DMS114 treated with DMSO at 0.1 percent for 48 hours (cell line): ENCODE results near the gene NFATC1.

Experiments
- DNase-seq: peaks from one replicate; lab custom pipeline; 2025; ENCODE audit not compliant: unreplicated experiment; lab: John Stamatoyannopoulos, UW

NFATC1 gene

GRCh38 chr18:79506191-79507075, 110.7 kb downstream of the NFATC1 start:
- DNase-seq: no peak

GRCh38 chr18:79507076-79507545, 111.4 kb downstream of the NFATC1 start:
- DNase-seq: no peak

GRCh38 chr18:79507546-79508480, 112.1 kb downstream of the NFATC1 start:
- DNase-seq: no peak

GRCh38 chr18:79508565-79509535, 113.1 kb downstream of the NFATC1 start:
- DNase-seq: no peak

GRCh38 chr18:79509536-79509930, 113.8 kb downstream of the NFATC1 start:
- DNase-seq: no peak

- no peak for DNase-seq
Observed at GRCh38 chr18:79510046-79510685, 114.4 kb downstream of the NFATC1 start.

- no peak for DNase-seq
Observed at GRCh38 chr18:79510731-79511241, 115.1 kb downstream of the NFATC1 start.

GRCh38 chr18:79511271-79511670, 115.5 kb downstream of the NFATC1 start:
- no peak for DNase-seq

GRCh38 chr18:79511671-79512301, 116.1 kb downstream of the NFATC1 start:
- DNase-seq: no peak

GRCh38 chr18:79512461-79513380, 117.0 kb downstream of the NFATC1 start:
- no peak for DNase-seq

- DNase-seq: no peak
Observed at GRCh38 chr18:79513381-79514081, 117.8 kb downstream of the NFATC1 start.

- no peak for DNase-seq
Observed at GRCh38 chr18:79515331-79515730, 119.6 kb downstream of the NFATC1 start.

GRCh38 chr18:79515944-79516351, 120.2 kb downstream of the NFATC1 start:
- DNase-seq: no peak

GRCh38 chr18:79516441-79516931, 120.8 kb downstream of the NFATC1 start:
- no peak for DNase-seq

GRCh38 chr18:79517341-79517740, 121.6 kb downstream of the NFATC1 start:
- DNase-seq: no peak

GRCh38 chr18:79518028-79518682, 122.4 kb downstream of the NFATC1 start:
- no peak for DNase-seq

- no peak for DNase-seq
Observed at GRCh38 chr18:79518683-79519128, 123.0 kb downstream of the NFATC1 start.
